HL-60/S4 (cell line): ENCODE results near the gene SRI.

Source experiments
- in situ Hi-C: fragments of 300-500 bp; cut with MboI; formaldehyde crosslinking; loops from 2 replicates; pipeline ENCODE4 v1.14.3; 2022; ENCODE audit warnings: low sequenced_read_pairs

Gene SRI

DNA sequence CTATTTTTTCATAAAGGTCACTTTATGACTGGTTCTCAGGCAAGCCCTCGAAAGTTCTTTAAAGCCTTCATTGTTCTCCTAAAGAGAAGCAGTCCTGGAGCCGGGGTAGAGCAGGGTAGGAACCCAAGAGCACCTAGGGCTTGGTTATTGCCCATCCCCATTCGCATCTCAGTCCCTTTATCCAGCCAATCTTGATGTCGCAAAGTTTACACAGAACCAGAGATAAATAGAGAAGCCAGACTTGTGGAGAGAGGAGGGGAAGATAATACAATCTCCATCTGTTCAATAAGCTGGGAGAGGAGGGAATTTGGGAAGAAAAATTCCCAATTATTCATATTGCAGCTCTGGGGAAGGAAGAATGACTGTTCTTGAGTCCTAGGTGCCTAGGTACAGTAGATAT is 6.4 kb upstream of the SRI start:
- in situ Hi-C loops = no loop called here

DNA sequence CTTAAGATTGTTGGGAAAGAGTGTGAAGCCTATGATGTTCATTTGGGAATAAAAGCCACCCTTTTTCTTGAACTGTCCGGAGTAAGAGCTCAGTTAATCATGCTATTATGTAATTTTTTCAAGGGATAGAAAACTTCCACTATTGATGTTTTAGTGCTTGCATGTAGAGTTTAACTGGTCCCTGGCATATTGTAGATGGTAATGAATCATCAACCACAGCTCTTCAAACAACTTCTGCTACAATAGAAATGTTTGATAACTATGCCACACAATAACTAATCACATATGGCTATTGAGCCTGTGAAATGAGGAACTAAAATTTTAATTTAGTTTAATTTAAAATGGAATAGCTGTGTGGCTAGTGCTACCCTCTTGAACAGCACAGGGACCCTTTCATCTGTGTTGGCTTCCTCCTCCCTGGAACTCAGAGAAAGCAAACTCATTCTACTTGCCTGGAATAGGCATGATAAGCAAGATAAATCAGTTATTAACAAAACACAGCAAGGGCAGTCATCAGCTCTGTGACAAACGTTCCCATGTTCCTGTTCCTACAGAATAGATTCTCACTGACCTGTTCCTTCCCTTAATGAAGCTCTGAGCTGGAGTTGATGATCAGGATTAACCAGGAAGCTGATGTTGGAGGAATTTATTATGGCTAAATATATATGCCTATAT is 4.9 kb upstream of the SRI start:
- in situ Hi-C loops = no loop called here

DNA sequence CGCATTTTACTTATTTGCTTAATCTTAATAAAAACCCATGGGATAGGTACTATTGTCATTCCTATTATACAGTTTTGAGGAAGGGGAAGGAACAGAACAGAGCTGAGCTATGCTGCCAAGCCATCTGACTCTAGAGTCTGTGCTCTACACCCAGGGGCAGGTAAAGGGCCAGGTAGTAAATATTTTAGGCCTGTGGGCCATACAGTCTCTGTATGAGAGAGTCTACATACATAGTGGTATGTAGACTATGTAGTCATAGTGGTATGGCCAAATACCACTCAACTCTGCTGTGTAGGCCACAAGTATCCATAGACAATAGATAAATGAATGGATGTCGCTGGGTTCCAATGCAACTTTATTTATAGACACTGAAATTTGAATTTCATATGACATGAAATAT is 3.4 kb upstream of the SRI start:
- in situ Hi-C loops = no loop called here

DNA sequence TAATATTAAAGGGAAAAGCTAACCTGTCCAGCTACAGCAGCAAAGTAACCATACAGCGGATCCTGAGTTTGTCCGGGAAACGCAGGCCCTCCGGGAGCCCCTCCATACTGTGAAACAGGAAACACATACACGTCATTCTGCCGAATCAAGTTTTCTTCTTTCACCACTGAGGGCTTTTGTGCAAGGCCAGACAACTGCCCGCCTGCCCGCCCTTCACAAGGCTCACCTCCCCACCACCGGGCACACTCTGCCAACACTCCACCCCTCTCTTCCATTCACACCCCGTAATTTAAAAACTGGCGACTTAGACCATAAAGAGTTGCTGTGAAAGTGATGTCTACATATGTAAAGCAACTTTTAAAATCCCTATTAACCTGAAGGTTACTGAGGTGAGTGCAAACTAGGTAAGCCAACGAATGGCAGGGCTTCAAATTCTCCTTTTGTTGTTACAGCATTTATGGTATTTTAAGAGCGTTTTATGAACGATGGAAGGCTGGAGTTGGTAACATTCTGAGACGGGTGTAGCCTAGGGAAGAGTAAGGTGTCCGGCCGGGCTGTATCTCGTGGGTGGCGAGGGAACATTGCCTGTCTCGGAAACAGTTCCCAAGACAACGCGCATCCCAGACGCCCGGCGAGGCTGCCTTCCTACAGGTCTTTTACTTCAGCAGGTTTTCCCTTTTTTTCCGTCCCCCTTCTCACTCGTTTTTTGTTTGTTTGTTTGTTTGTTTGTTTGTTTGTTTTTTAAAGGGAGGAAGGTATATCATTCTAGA is 817 bp downstream of the SRI start:
- in situ Hi-C loops = no loop called here

DNA sequence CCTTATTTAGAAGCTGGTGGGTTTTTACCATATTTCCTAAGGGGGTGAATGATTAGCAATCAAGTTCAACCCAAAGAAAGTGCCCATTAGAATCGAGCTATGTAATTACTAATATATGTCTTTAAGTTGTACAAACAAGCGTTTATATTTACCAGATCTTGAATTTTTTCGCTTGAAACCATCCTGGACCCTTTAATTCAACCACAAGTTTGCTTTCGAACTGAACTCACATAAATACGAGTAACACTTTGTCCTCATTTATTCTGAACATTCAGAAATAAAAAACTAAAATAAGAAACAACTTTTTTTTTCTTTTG is 1.5 kb downstream of the SRI start:
- in situ Hi-C loops = no loop called here

DNA sequence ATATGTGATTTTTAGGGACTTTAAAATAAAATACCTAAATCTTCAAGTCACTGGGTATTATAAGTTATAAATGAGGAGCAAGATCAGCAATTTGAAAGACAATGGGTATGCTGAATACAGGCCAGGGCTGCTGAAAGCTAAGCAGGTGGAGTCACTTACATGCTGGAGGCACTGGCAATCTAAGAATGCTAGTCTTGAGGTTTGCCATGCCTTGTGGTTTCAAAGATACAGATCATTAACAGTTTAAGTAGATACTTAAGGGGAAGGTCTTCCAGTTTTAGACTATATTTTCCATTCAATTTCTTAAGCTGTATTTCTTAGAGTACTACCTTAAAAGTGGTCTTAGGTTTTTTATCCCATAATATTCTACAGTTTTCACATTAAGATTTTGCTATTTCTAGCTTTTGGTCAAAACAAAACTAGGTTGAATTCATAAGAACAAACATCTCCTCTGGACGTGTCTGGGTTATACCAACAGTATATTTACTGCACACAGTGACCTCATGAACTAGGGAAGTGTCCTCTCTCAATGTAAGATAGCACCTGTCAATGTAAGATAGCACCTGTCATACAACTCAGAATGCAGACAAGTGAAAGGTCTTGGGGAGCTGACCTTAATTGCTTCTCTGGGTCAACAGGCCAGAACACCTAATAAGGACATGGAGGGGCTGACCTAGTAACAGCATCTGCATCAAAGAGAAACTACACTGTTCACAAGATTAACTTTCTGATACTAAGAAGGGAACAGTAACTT is 2.0 kb downstream of the SRI start:
- in situ Hi-C loops = no loop called here

DNA sequence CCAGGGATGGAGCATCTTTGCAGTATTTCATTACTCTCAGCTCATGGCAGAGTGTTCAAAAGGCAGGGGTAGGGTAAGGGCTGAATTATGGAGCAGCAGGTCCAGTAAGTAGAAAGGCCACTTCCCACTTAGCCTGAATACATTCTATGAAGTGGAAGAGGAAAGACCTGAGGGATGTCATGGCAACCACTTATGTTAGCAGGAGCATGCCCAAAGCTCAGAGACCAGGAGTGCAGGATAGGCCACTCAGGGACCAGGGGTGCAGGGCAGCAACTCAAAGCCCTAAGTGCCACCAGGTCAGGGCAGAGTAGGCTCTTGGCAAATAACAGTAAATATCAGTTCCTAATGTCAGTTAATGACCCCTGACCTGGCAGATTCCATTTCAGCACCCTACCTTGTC is 3.6 kb downstream of the SRI start:
- in situ Hi-C loops = no loop called here

DNA sequence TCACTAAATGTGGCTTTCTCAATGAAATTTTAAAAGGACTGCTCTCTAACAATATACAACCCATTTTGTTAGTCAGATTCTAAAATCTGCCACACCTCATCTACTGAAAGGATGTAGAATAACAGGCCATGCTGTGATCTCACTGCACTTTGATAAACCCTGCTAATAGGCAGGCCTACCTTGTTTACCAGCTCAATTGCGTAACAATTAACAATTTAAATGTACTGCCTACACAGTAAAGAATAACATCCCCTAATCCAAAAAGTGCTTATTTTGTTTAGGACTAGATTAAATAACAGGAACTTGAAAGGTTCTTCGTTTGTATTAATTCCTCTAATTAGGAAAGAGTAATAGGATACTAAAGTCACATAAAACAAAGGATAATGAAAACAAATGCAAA is 4.5 kb downstream of the SRI start:
- in situ Hi-C loops = no loop called here

DNA sequence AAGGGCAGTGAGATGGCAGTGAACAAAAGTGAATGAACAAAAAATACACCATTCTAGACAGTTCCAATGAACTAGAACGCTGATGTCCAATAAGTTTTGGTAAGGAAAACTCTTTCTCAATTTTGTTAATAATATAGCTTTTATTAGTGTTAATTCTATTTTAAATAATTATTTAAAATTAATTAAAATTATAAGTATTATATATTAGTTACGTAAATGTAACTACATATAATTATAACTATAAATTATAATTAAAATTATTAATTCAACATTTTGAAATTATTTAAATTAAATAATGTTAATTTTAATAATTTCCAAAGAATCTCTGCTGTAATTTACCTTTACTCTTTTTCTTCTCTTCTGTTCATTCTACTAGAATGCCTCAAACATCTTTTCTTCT is 5.4 kb downstream of the SRI start:
- in situ Hi-C loops = no loop called here

DNA sequence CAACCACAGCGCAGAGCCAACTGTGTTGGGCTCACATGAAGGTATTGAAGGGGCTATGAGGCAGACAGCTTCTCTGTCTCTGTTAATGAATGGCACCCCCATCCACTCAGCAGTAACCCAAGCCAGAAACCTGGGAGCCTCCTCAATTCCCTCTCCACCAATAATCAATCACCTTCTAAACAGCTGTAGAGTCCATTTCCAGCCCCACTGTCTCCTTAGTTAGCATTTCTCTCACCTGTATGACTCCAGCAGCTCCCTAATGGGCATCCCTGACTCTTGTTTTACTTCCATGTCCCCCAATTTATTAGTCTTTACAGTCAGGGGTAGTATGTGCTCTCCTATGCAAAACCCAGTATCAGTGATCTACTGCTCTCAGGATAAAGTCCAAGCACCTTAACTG is 6.9 kb downstream of the SRI start:
- in situ Hi-C loops = no loop called here

DNA sequence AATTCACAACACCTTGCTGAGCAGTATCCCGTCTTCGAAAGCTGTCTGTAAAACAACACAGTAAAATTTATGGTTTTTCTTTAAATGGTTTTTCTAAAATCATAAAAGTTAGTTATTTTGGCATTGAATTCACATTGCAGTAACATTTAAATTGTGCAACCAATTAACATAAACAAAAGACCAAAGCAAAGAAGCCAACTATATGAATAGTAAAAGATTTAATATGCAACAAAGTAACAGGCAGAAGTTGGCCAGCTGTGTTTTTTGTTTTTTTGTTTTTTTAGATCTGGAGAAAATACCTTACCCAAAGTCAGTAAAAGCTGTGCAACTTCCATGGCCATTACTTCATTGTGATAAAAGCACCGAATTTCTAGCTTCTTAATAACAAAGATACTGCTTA is 11.3 kb downstream of the SRI start:
- in situ Hi-C loops = no loop called here

DNA sequence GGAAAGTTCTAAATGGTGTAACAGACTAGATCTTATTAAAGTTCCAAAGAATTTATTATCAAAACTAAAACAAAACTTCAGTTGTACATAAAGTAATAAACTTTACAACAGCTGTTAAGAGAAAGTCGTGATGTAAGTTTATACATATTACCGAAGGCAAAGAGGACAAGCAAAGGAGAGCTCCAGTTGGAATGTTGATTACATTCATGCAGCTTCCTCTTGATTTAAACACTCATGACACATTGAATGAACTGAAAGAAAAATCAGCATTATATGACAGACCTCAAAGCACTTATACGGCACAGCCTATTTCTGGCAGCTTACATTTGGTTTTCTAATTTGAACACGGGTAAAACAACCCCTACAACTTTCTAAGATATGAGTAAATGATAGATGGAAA is 13.6 kb downstream of the SRI start:
- in situ Hi-C loops = no loop called here

DNA sequence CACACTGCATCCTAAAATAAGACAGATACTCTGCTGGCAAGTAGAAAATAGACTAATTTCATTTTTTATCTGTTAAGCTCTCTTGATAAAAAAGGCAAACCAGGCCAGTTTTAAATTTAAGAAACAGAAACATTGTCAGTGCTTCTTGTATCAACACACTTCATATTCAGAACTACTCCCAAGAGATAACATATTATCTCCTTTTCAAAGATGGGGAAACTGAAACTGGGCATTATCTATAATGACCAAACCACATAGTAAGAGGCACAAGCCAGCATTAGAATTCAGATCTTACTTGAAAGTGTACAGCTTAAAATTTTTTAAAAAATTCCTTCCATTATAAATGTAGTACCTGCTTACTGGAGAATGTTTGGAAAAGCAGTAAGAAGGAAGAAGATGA is 14.7 kb downstream of the SRI start:
- in situ Hi-C loops = no loop called here

DNA sequence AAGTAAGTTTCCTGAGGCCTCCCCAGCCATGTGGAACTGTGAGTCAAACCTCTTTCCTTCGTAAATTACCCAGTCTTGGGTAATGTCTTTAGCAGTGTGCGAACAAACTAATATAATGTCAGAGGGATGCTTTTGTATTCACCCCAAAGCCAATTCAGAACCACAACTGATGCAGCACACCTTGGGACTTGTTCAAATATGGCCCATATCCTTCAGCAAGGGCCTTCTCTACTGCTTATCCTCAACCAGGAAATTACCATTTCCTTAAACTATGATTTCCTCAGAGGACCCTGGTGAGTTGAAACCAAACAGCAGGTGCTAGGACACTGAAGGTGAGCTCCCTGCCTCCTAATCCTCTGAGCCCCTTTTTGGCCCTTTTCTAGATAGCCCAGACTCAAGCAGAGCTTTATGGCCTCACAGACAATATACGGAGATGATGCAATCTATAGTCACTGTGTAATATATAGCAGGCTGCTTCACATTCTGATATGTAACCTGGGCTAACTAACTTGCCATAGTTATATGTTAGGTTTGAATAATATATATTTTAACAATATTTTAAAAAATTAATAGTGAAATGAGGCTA is 15.2 kb downstream of the SRI start:
- in situ Hi-C loops = no loop called here

DNA sequence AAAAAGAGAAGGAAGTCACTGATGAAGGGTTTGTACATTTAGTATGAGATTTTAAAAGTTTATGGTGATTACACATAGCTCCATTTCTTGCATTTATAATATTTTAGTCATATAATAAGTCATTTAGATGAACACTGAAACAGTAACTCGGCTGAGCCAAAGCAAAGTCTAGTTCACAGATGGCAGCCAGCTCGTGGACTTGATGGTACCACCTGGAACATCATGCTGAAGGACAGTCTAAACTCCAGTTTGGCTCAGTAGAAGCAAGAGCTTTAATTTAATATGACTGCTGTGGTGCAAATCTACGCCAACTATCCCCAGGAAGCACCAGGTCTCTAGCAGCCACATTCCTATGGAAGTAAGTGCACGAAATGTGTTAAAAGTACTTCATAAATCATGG is 16.4 kb downstream of the SRI start:
- in situ Hi-C loops = no loop called here

DNA sequence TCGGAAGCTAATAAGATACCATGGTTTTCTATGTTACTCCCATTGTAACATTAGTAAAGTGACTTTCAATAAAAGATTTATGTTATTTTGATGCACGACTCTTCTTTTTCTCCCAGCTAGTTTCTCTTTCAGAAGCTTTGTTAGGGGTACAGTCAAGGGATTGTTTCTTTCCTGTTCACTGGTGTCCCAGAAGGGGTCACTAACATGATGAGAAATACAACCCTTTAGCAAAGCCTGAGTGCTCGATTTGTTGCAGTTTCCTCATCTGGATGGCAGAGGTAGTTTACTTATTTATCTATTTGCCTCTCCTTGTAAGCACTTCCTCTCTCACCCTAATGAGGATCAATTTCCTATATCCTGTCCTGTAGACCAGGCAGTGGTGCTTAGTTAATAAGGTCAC is 17.0 kb downstream of the SRI start:
- in situ Hi-C loops = no loop called here

DNA sequence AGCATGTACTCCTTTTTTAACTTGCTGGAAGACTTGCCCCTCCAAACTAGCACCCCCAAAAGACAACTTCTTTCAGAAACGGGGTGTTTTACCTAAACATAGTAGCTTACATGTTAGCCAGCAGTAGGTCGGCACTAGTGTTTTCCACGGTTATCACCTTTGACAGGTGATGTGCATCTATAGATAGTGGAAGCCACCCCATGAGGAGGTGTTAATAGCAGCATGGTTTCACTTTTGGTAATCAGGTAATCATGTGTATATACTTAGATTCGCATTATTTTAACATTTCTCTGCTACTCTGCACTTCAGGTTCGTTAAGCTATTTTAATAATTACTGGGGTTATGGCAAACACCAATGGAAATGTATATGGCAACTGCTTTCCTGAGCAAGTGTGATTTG is 17.6 kb downstream of the SRI start:
- in situ Hi-C loops = no loop called here

DNA sequence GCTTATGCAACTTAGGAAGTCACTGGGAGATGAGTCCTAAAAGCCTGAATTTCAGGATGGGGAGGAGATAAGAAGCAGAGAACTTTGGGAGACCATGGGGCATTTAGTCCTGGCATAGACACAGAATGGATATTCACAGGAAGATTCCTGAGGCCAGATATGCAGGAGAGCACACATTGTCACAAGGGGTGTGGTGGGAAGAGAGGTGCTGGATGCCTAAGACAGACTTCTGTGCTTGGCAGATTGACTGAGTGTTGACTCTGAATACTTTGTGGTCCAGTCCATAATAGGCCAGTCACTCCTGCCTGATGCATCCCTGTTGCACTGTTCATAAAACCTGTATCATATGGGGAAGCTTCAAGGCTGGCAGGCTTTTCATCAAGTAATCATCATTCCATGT is 18.5 kb downstream of the SRI start:
- in situ Hi-C loops = no loop called here

DNA sequence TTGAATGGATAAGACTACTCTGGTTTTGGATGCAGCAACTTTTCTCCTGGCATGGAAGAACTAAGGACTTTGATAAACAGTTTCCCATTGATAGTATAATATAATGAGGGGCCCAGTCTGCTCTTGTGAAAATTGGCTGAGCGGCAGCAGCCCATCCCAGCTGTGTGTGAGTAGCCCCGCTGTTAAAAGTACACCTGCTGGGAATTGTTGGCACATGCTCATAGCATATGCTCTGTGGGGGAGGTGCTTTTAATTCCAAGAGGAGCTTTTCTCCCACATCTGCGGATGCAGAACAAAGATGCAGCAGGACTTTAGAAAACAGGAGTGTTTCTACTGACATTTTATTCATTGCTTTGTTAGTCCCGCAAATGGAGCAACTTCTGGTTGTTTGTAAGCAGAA is 19.0 kb downstream of the SRI start:
- in situ Hi-C loops = no loop called here

DNA sequence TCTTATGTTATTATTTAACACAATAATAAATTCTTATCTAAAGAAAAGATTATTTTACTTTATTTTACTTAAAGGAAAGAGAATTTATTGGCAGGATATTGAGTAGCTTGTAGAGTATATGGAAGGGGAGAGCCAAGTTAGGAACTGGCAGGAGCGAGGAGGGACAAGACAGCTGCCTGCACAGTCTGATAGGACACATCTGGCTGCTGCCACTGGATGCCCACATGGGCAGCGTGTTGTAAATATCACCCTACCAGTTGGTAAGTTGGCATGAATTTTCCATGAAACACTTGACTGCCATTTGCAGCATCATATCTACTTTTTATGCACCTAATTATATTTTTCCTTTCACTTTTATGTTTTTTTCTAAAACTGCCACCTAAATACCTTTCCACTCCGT is 19.6 kb downstream of the SRI start:
- in situ Hi-C loops = no loop called here

DNA sequence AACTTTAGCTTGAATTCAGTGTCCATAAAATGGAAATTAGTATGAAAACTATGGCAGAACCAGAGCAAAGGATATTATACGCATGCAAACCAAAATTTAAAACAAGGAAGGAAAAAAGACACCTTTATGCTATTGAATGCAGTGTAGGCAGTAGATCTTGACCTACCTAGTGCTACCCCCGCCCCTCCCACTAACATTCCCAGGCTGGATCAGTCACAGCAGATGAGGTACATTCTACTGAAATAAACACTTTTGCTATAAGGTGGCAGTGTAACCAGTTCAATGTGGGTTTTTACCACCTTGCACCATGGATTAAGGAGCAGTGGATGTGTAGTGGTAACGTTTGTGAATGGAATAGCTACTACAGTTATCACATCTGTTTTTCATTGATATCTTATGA is 27.9 kb downstream of the SRI start:
- in situ Hi-C loops = no loop called here

DNA sequence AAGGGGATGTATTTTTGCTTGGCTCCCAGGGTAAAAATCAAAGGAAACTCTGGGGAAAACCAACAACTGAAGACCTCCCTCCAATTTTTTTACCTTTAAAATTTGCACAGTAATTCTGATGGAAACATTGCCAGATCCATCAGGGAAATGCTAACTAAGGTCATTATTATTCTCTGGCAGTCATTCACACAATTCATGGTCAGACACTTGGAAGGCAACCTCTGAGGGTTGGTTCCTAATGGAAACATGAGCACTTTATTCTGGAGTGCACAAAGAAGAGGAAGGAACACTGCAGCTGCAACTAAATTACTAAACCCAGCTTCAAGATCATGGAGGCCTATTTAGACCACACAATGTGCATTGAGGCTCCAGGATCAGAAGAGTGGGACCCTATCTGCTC is 34.2 kb downstream of the SRI start:
- in situ Hi-C loops = no loop called here
